Activated B cell treated with CpG ODN at 0.5 μM for 24 hours (primary cell): Measurements from ENCODE around the gene LIMA1. TPM values are rescaled to one million over a fixed set of nuclear protein-coding genes. Genes with fewer than 3 reads are reported as not detected.

Experiments used
- ATAC-seq: fragments of 200-7000 bp; cut with Tn5 transposase; one replicate; pipeline ENCODE4 v1.10.0; 2021; ENCODE audit warnings: low read depth, mild to moderate bottlenecking, moderate library complexity
- CTCF ChIA-PET: fragments of 350-600 bp; sonication (Branson Sonifier 250); formaldehyde crosslinking; loops from one replicate; lab custom pipeline; 2021; ENCODE audit warnings: antibody characterized with exemption; lab: Charles Lee
- POLR2A ChIA-PET: fragments of 350-600 bp; sonication (Branson Sonifier 250); formaldehyde crosslinking; loops from one replicate; lab custom pipeline; 2021; ENCODE audit warnings: antibody characterized with exemption; lab: Charles Lee
- DNase-seq: peaks from one replicate; pipeline ENCODE4 v3.0.0; 2022
- H3K27ac Mint-ChIP-seq: one replicate; pipeline ENCODE4 v1.8.0; 2020; ENCODE audit warnings: mixed read lengths
- H3K27me3 Mint-ChIP-seq: one replicate; pipeline ENCODE4 v1.8.0; 2021; ENCODE audit warnings: mixed read lengths
- H3K36me3 Mint-ChIP-seq: one replicate; pipeline ENCODE4 v1.8.0; 2021; ENCODE audit warnings: low read depth, mixed read lengths
- H3K4me1 Mint-ChIP-seq: one replicate; pipeline ENCODE4 v1.8.0; 2021; ENCODE audit warnings: mixed read lengths
- H3K4me3 Mint-ChIP-seq: one replicate; pipeline ENCODE4 v1.8.0; 2020; ENCODE audit warnings: mild to moderate bottlenecking, mixed read lengths
- H3K9me3 Mint-ChIP-seq: one replicate; pipeline ENCODE4 v1.8.0; 2020; ENCODE audit warnings: mixed read lengths
- CTCF ChIP-seq: fragments of 200-600 bp; IDR thresholded peaks from one replicate; pipeline ENCODE4 v1.8.0; 2022; ENCODE audit warnings: antibody characterized with exemption, mild to moderate bottlenecking
- intact Hi-C: fragments of 100-400 bp; cut with micrococcal nuclease; formaldehyde crosslinking; loops from one replicate; pipeline ENCODE4 v1.15.1; 2024
- total RNA-seq: library from RNA; stranded (reverse); gene quantifications from 2 replicates; pipeline ENCODE4 v1.2.3, GENCODE V29; 2022

Gene LIMA1
- total RNA-seq, 1 donor from 2014 or later: 5.7 TPM

DNA sequence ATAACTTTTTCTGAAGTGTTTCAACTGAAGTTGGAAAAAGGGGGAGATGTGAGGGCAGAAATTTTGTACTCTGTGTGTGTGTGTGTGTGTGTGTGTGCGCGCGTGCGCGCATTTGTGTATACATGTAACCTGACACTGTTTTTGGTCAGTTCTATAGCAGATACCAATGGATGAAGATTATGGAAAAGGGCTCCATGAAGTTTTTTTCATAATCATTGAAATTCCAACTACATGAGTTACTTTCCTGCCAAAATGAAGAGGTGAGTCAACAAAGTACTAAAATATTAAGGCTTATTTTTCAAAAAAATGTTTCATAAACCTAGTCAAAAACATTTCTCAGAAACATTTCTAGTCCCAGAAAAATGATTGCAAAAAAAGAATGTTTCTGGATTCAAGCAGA, 90.4 kb downstream of the LIMA1 start:
- ChIA-PET CTCF (no interaction called here), POLR2A (no interaction called here)
- no peaks in the 10 kb centered on the region for H3K9me3 Mint-ChIP-seq
- H3K4me1 Mint-ChIP-seq: peaks cover 13% of the 10 kb centered on the region
- no peaks in the 10 kb centered on the region for H3K36me3 Mint-ChIP-seq
- ATAC-seq: no peak
- DNase-seq: no peak
- no peaks in the 10 kb centered on the region for H3K27me3 Mint-ChIP-seq
- intact Hi-C loops: no loop called here
- H3K27ac Mint-ChIP-seq: no peak overlapping the region
- TF ChIP-seq CTCF: no peak
- H3K4me3 Mint-ChIP-seq: no peak overlapping the region

GRCh38 chr12:50192236-50192635, 91.1 kb downstream of the LIMA1 start:
- intact Hi-C loops: no loop called here
- ChIA-PET CTCF (no interaction called here), POLR2A (no interaction called here)
- no peak for TF ChIP-seq CTCF
- Mint-ChIP-seq H3K27ac (no peak overlapping the region), H3K27me3 (no peaks in the 10 kb centered on the region), H3K4me3 (no peak overlapping the region), H3K36me3 (no peaks in the 10 kb centered on the region), H3K4me1 (peaks cover 13% of the 10 kb centered on the region), H3K9me3 (no peaks in the 10 kb centered on the region)
- ATAC-seq (no peak), DNase-seq (no peak)

GRCh38 chr12:50190859-50191258, 92.5 kb downstream of the LIMA1 start:
- intact Hi-C loops: no loop called here
- Mint-ChIP-seq H3K4me1 (peaks cover 13% of the 10 kb centered on the region), H3K36me3 (no peaks in the 10 kb centered on the region), H3K27ac (no peak overlapping the region), H3K4me3 (no peak overlapping the region), H3K27me3 (no peaks in the 10 kb centered on the region), H3K9me3 (no peaks in the 10 kb centered on the region)
- ChIA-PET CTCF (no interaction called here), POLR2A (no interaction called here)
- no peak for DNase-seq
- no peak for ATAC-seq
- TF ChIP-seq CTCF: no peak

DNA sequence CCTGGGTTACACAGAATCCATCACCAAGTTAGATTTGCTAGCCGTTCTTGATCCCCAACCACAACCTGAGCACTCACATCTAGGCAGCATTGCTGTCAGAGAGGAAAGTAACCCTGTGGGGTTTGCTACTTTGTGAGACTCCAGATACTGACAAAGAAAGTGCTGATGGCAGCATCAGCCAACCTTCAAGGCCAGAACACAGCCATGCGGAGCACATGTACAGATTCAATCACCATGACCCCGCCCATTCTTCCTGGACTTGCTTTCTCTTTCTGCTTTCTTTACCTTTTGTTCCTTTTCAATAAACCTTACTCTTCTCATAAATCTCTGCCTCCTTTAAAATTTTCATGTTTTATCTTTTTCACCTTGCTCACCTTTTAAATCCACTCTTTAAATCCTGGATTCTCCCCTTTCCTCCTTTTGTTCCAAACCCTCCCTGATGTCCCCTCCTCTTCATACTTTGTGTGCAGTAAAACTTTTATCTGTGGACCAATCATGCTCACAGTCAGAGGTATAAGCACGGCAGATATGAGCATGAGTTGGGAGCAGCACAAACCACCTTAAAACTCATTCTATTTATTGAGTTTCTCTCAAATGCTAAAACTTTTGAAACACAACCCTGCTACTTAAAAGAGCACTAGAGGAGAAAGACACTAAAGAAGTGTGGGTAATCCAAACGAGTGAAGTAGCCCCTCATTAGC, 94.3 kb downstream of the LIMA1 start:
- no peak for DNase-seq
- peak; percentile 49 for ATAC-seq
- H3K4me3 Mint-ChIP-seq: peak overlapping the region; percentile 7
- CTCF ChIA-PET: no interaction called here
- no peak for TF ChIP-seq CTCF
- POLR2A ChIA-PET: interaction anchor here (0.7 kb wide), 2 partner anchors 15 to 101 kb away, joined by 3 to 6 read pairs; no protein-coding TSS in a partner anchor
- intact Hi-C loops: no loop called here
- H3K9me3 Mint-ChIP-seq: no peaks in the 10 kb centered on the region
- H3K36me3 Mint-ChIP-seq: no peaks in the 10 kb centered on the region
- H3K27ac Mint-ChIP-seq: peak overlapping the region; percentile 90
- H3K27me3 Mint-ChIP-seq: no peaks in the 10 kb centered on the region
- H3K4me1 Mint-ChIP-seq: peaks cover 13% of the 10 kb centered on the region

- intact Hi-C loops: no loop called here
- Mint-ChIP-seq H3K27me3 (no peaks in the 10 kb centered on the region), H3K9me3 (no peaks in the 10 kb centered on the region), H3K36me3 (no peaks in the 10 kb centered on the region), H3K4me3 (no peak overlapping the region), H3K27ac (peak overlapping the region; percentile 90), H3K4me1 (peaks cover 13% of the 10 kb centered on the region)
- CTCF ChIA-PET: interaction anchor here (1.1 to 1.4 kb wide), 2 partner anchors 10 to 76 kb away, joined by 3 read pairs; partner anchors contain the start of gene COX14
- no peak for ATAC-seq
- DNase-seq: no peak
- TF ChIP-seq CTCF: no peak
- POLR2A ChIA-PET: interaction anchor here (0.7 kb wide), 2 partner anchors 16 to 33 kb away, joined by 3 read pairs; no protein-coding TSS in a partner anchor
These were observed 95.0 kb downstream of the LIMA1 start for GRCh38 chr12:50188241-50188781.
